ENCODE results near the gene OR4D5. TPM values are rescaled to one million over a fixed set of nuclear protein-coding genes. Genes with fewer than 3 reads are reported as not detected.

OR4D5 gene
- total RNA-seq, result not detected

DNA sequence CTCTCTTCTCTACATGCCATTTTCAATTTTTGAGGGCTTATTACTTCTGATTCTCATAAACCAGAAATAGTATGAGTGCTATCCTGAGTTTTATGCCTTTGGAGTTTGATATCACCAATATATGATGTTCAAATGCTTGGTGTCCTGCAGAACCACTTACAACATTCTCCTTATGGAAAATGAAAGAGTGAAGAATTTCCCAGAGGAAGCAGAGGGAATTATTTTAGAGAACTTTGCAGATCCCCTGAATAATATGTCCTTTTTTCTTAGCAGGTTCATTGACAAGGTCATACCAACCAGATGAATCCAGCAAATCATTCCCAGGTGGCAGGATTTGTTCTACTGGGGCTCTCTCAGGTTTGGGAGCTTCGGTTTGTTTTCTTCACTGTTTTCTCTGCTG lies at the start of gene OR4D5:
Gene OR4D5, plus strand, starts transcription at position 301 of the 400 bp plus-strand sequence. Its CDS starts 0 bp downstream, at position 301.
- H3K36me3 ChIP-seq, result no peaks in the 10 kb centered on the region
- no peaks in the 10 kb centered on the region for H3K27me3 ChIP-seq
- DNase-seq (ENCODE audit: extremely low spot score in 2 of 2), result no peak
- intact Hi-C loops (cut with DNase I), result no loop called here
- no peak within 1 kb of the TSS for H3K4me3 ChIP-seq
- no peaks in the 10 kb centered on the region for H3K9me3 ChIP-seq
- no peaks in the 10 kb centered on the region for H3K4me1 ChIP-seq
- no peak within 1 kb of the TSS for H3K27ac ChIP-seq
- TF ChIP-seq POLR2AphosphoS5 (IDR thresholded peaks at IDR 0.05; ENCODE audit: insufficient read depth in 1 of 2, low read depth in 1 of 2) (no peak), CTCF (IDR thresholded peaks at IDR 0.05) (no peak), POLR2A (IDR thresholded peaks at IDR 0.05) (no peak)

DNA sequence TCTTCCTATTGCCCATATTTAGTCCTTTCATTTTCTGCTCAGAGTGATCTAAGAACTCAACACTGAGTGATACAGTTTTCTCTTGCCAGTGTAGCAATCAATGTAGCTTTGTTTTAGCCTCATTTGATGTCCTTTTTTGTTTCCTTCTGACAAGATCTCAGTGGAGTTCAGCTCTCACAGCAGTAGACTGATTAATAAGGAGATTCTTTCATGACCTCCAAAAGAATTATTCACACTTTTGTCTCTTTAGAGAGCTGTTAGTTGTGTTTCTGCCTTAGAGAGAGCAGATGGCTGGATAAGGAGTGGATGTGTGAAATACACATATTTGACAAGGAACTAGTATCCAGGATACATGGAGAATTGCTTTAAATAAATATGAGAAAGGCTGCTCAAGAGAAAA lies 47.4 kb upstream of the OR4D5 start:
- H3K9me3 ChIP-seq, result no peaks in the 10 kb centered on the region
- H3K27ac ChIP-seq, result no peak overlapping the region
- no peak overlapping the region for H3K4me3 ChIP-seq
- intact Hi-C loops (cut with DNase I), result no loop called here
- DNase-seq (ENCODE audit: extremely low spot score in 2 of 2), result no peak
- H3K27me3 ChIP-seq, result no peaks in the 10 kb centered on the region
- H3K36me3 ChIP-seq, result no peaks in the 10 kb centered on the region
- TF ChIP-seq CTCF (IDR thresholded peaks at IDR 0.05), result no peak
- TF ChIP-seq POLR2A (IDR thresholded peaks at IDR 0.05), result no peak
- H3K4me1 ChIP-seq, result no peaks in the 10 kb centered on the region

DNA sequence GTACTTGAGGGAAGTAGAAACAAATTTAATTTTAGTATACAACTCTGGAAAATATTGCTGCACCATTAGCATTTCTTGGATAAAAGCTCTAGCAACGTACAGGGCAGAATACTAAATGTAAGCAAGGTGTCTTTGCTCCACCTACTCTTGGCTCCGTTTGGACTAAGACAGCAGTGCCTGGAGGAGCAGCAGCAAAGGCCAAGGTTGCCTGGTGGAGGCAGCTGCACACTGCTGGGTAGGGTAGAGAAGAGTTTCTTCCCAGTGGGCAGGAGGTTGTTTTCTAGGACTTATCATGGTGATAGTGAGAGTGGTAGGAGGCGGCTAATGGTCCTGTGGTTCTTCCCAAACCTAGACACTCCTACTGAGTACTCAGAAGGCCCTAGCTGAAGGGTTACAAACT lies 39.6 kb upstream of the OR4D5 start:
- TF ChIP-seq POLR2A (IDR thresholded peaks at IDR 0.05), result no peak
- no peak for TF ChIP-seq CTCF (IDR thresholded peaks at IDR 0.05)
- no peak for TF ChIP-seq POLR2AphosphoS5 (IDR thresholded peaks at IDR 0.05; ENCODE audit: insufficient read depth in 1 of 2, low read depth in 1 of 2)
- Histone ChIP-seq H3K9me3 (no peaks in the 10 kb centered on the region), H3K4me3 (no peak overlapping the region), H3K36me3 (no peaks in the 10 kb centered on the region), H3K4me1 (no peaks in the 10 kb centered on the region), H3K27me3 (no peaks in the 10 kb centered on the region), H3K27ac (no peak overlapping the region)
- no peak for DNase-seq (ENCODE audit: extremely low spot score in 2 of 2)
- intact Hi-C loops (cut with DNase I), result no loop called here

GRCh38 chr11:123901867-123902266 lies 37.5 kb upstream of the OR4D5 start, which contains the start of gene OR8D4:
Gene OR8D4 (plus strand): TSS chr11:123902167. CDS start chr11:123906432, 4,265 bp downstream.
- intact Hi-C loops (cut with DNase I), result no loop called here
- Histone ChIP-seq H3K27me3 (no peaks in the 10 kb centered on the region), H3K36me3 (no peaks in the 10 kb centered on the region), H3K9me3 (no peaks in the 10 kb centered on the region), H3K27ac (no peak within 1 kb of the TSS), H3K4me3 (no peak within 1 kb of the TSS), H3K4me1 (no peaks in the 10 kb centered on the region)
- DNase-seq (ENCODE audit: extremely low spot score in 2 of 2), result no peak
- no peak for TF ChIP-seq POLR2AphosphoS5 (IDR thresholded peaks at IDR 0.05; ENCODE audit: insufficient read depth in 1 of 2, low read depth in 1 of 2)
- TF ChIP-seq CTCF (IDR thresholded peaks at IDR 0.05), result no peak
- TF ChIP-seq POLR2A (IDR thresholded peaks at IDR 0.05), result no peak

DNA sequence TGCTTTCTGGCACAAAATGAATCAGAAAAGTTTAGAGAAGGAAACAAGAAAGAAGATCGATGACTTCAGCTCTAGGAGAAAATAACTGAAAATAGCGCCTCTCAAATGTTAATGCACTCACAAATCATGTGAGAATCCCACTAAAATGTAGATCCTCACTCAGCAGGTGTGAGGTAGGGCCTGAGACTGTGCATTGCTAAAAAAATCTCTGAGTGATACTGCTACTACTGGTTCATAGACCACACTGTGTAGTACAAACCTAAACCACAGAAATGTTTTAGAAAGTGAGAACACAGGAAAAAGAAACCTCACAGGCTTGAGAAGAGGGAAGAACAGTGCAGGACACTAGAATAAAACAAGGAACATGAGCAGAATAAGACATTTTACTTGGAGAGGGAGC lies 35.5 kb upstream of the OR4D5 start:
- Histone ChIP-seq H3K27me3 (no peaks in the 10 kb centered on the region), H3K9me3 (no peaks in the 10 kb centered on the region), H3K4me3 (no peak overlapping the region), H3K4me1 (no peaks in the 10 kb centered on the region), H3K36me3 (no peaks in the 10 kb centered on the region), H3K27ac (no peak overlapping the region)
- TF ChIP-seq POLR2A (IDR thresholded peaks at IDR 0.05) (no peak), POLR2AphosphoS5 (IDR thresholded peaks at IDR 0.05; ENCODE audit: insufficient read depth in 1 of 2, low read depth in 1 of 2) (no peak), CTCF (IDR thresholded peaks at IDR 0.05) (no peak)
- no peak for DNase-seq (ENCODE audit: extremely low spot score in 2 of 2)
- intact Hi-C loops (cut with DNase I), result no loop called here

Data from vagina (tissue), 2 donors.